ENCODE measurements around the gene TEP1. TPM values are rescaled to one million over a fixed set of nuclear protein-coding genes. Genes with fewer than 3 reads are reported as not detected.
A peak's percentile ranks its signal among the peaks of the same experiment; 100 is the strongest.

The TEP1 gene
- total and polyA plus RNA-seq, 2 of the 8 experiments (the other 6 are each of a cell fraction or from before 2014, with no cell fraction given) = 6.9 to 10.7 TPM

DNA sequence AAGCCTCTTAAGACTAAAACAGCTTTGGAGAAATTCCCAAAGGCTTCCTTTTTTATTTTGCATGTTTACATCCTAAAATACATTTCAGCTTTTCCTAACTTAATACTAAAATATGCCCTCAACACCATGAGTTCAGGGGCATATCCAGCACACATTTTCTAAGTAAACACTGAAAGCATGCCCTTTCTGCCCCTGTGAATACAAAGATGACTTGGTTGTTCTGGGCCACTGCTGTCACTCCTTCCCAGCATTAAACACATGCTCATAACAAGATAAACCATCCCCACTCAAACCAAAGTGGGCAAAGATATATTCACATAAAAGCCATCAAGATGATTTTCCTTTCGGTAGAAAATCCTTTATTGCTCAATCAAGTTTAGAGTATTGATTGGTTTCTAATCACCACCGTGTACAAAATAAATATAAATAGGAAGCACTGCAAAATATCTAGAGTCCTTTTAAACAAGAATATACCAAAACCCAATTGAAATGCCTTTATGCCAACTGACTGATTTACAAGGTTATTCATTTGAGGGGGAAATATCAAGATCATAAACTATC, 82.2 kb downstream of the TEP1 start:
- Histone ChIP-seq H3K4me3 (ENCODE audit: extremely low read depth in 1 of 4, insufficient read depth in 2 of 4, low read depth in 3 of 4, low read length in 4 of 4) (peak overlapping the region; percentile 0 to 98 (median 54); a peak in 7 of 8 replicates), H3K18ac (ENCODE audit: extremely low read depth, low read length) (no peak overlapping the region), H2BK5ac (ENCODE audit: low read depth, low read length) (no peak overlapping the region; the same call in 1 of the 2 replicates), H2BK120ac (replicated peaks; ENCODE audit: low read depth, low read length) (no peak overlapping the region), H4K20me1 (replicated peaks in 1 of 2; ENCODE audit: control insufficient read depth in 1 of 2, insufficient read depth in 2 of 2, low read length in 2 of 2) (peaks cover 5 to 7% of the 10 kb centered on the region in 2 experiments), H3K79me2 (ENCODE audit: control insufficient read depth in 1 of 2, insufficient read depth in 2 of 2, low read length in 2 of 2) (peaks cover 23 to 73% of the 10 kb centered on the region in 2 experiments), H3K27ac (ENCODE audit: low read depth, low read length) (no peak overlapping the region), H3K23me2 (ENCODE audit: low read depth, low read length) (0 out of 2 replicates have a peak, but pooled peaks cover 2% of the 10 kb centered on the region), H3K9ac (replicated peaks in 1 of 4; ENCODE audit: extremely low read depth in 1 of 4, low read depth in 3 of 4, low read length in 3 of 4) (peak overlapping the region in 1 of 4 experiments; percentile 49; a peak in 2 of 7 replicates), H4K91ac (replicated peaks; ENCODE audit: insufficient read length, low read length) (no peak overlapping the region), H3K4me1 (replicated peaks in 1 of 4; ENCODE audit: control insufficient read depth in 3 of 4, insufficient read depth in 4 of 4, low read length in 3 of 4) (peaks cover 0 to 3% (median 0%) of the 10 kb centered on the region in 4 experiments; a peak in 3 of 7 replicates), H4K5ac (ENCODE audit: insufficient read length, low read depth, low read length) (no peak overlapping the region), H3K27me3 (replicated peaks in 1 of 4; ENCODE audit: control insufficient read depth in 3 of 4, extremely low read depth in 1 of 4, insufficient read depth in 3 of 4, low read length in 3 of 4) (no peaks in the 10 kb centered on the region), H3K23ac (ENCODE audit: insufficient read length) (no peak overlapping the region), H3K14ac (ENCODE audit: insufficient read length) (no peak overlapping the region), H3K36me3 (ENCODE audit: control insufficient read depth in 2 of 4, insufficient read depth in 4 of 4, low read length in 3 of 4) (peaks cover 4 to 25% (median 18%) of the 10 kb centered on the region in 4 experiments), H2BK15ac (ENCODE audit: low read length) (no peak overlapping the region), H2BK20ac (ENCODE audit: low read length) (no peak overlapping the region), H3K4me2 (ENCODE audit: insufficient read depth in 1 of 2, low read depth in 2 of 2, low read length in 2 of 2) (peak overlapping the region; percentile 61 to 71), H3K4ac (replicated peaks; ENCODE audit: insufficient read length, low read depth, low read length) (no peak overlapping the region), H2BK12ac (ENCODE audit: low read depth, low read length) (no peak overlapping the region), H2AFZ (ENCODE audit: low read length) (no peak overlapping the region), H4K8ac (ENCODE audit: extremely low read depth, insufficient read depth, low read length) (no peak overlapping the region), H3K9me3 (ENCODE audit: insufficient read depth in 2 of 2, low read depth in 1 of 2, low read length in 1 of 2) (no peaks in the 10 kb centered on the region), H3K56ac (replicated peaks; ENCODE audit: insufficient read length, low read depth, low read length) (no peak overlapping the region), H2AK5ac (ENCODE audit: low read depth, low read length) (no peak overlapping the region), H3K79me1 (ENCODE audit: low read depth, low read length) (no peaks in the 10 kb centered on the region)
- ChIA-PET POLR2A (ENCODE audit: partially characterized antibody) (interaction anchor here (0.8 to 10.1 kb wide), 5 partner anchors 8 to 18 kb away, joined by 3 to 215 read pairs (median 8); partner anchors contain the start of gene PARP2), CTCF (ENCODE audit: partially characterized antibody) (interaction anchor here (1.2 kb wide), 1 partner anchor 12 kb away, joined by 3 read pairs; the partner anchor contains the start of gene PARP2)
- DNase-seq (ENCODE audit: low read depth in 1 of 2, low spot score in 2 of 2) (no peak), FAIRE-seq (no peak)
- 67% methylated on average over 2 of the region's 2 CpGs; no CpG with 5 or more reads in 1 of the 2 experiments for WGBS, 2 experiments (ENCODE audit: extremely low coverage in 1 of 2, insufficient coverage in 1 of 2, insufficient read length in 1 of 2, insufficient replicate concordance in 2 of 2, low coverage in 1 of 2, low lambda C conversion rate in 2 of 2, missing lambda C conversion rate in 1 of 2)
- no peak for TF ChIP-seq NANOG (IDR thresholded peaks at IDR 0.05; ENCODE audit: insufficient read depth, low read depth, low read length, poor library complexity, severe bottlenecking)
- TF ChIP-seq RNF2 (IDR thresholded peaks at IDR 0.05; ENCODE audit: borderline replicate concordance, low read depth, low read length, missing control alignments, poor library complexity, severe bottlenecking) = no peak
- peak; percentile 47; the same call in 1 of the 2 replicates for TF ChIP-seq POLR2AphosphoS5 (IDR thresholded peaks at IDR 0.05; ENCODE audit: low read depth, low read length)
